Measurements from ENCODE around the gene TTC7B. TPM values are rescaled to one million over a fixed set of nuclear protein-coding genes. Genes with fewer than 3 reads are reported as not detected.

The TTC7B gene
- polyA plus RNA-seq, 1 donor from 2014 or later: 19.9 TPM

DNA sequence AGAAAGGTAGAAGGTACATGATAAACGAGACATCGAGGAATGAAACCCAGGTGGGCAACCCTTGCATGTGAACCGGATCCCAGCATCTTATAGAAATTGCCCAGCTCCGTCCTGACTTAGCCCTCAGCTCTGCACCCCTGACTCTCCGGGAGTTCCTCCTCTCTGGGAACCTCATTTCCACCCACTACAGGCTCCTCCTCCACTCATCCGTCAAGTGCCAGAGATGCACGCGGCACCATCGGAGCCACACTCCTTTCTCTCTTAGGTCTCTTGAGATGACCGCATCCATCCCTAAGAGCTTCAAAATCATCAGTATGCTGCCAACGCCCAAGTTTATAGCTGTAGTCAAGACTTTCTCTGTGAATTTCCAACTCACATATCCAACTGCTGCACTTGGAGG lies 84.7 kb downstream of the TTC7B start:
- no peak for TF ChIP-seq MXI1 (conservative IDR thresholded peaks at IDR 0.05; ENCODE audit: poor library complexity, severe bottlenecking)
- no peak for TF ChIP-seq POLR2AphosphoS5 (IDR thresholded peaks at IDR 0.05)
- TF ChIP-seq, protein P1, sequence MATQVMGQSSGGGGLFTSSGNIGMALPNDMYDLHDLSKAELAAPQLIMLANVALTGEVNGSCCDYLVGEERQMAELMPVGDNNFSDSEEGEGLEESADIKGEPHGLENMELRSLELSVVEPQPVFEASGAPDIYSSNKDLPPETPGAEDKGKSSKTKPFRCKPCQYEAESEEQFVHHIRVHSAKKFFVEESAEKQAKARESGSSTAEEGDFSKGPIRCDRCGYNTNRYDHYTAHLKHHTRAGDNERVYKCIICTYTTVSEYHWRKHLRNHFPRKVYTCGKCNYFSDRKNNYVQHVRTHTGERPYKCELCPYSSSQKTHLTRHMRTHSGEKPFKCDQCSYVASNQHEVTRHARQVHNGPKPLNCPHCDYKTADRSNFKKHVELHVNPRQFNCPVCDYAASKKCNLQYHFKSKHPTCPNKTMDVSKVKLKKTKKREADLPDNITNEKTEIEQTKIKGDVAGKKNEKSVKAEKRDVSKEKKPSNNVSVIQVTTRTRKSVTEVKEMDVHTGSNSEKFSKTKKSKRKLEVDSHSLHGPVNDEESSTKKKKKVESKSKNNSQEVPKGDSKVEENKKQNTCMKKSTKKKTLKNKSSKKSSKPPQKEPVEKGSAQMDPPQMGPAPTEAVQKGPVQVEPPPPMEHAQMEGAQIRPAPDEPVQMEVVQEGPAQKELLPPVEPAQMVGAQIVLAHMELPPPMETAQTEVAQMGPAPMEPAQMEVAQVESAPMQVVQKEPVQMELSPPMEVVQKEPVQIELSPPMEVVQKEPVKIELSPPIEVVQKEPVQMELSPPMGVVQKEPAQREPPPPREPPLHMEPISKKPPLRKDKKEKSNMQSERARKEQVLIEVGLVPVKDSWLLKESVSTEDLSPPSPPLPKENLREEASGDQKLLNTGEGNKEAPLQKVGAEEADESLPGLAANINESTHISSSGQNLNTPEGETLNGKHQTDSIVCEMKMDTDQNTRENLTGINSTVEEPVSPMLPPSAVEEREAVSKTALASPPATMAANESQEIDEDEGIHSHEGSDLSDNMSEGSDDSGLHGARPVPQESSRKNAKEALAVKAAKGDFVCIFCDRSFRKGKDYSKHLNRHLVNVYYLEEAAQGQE (IDR thresholded peaks at IDR 0.05; ENCODE audit: borderline replicate concordance): no peak
- no peak for TF ChIP-seq RAD21 (conservative IDR thresholded peaks at IDR 0.05)
- H3K4me3 ChIP-seq (ENCODE audit: low read length): no peak overlapping the region
- H3K9me2 ChIP-seq (ENCODE audit: insufficient read depth, low read length): no peaks in the 10 kb centered on the region
- no peak overlapping the region for H3K4me2 ChIP-seq (ENCODE audit: low read length)
- no peaks in the 10 kb centered on the region for H3K36me3 ChIP-seq (ENCODE audit: insufficient read depth, low read length)
- H2AFZ ChIP-seq (ENCODE audit: low read depth, low read length): no peak overlapping the region
- H4K20me1 ChIP-seq (ENCODE audit: insufficient read depth): no peaks in the 10 kb centered on the region
- no peaks in the 10 kb centered on the region for H3F3A ChIP-seq (ENCODE audit: insufficient read depth, low read length, poor library complexity, severe bottlenecking)
- no peaks in the 10 kb centered on the region for H3K9me3 ChIP-seq (ENCODE audit: low read length)
- H3K9ac ChIP-seq (ENCODE audit: low read length): no peak overlapping the region
- H3K27me3 ChIP-seq (ENCODE audit: insufficient read depth, low read depth, low read length): no peaks in the 10 kb centered on the region
- no peak overlapping the region for H3K27ac ChIP-seq (ENCODE audit: low read length)
- no peaks in the 10 kb centered on the region for H3K79me2 ChIP-seq (replicated peaks; ENCODE audit: insufficient read depth, low read length)

DNA sequence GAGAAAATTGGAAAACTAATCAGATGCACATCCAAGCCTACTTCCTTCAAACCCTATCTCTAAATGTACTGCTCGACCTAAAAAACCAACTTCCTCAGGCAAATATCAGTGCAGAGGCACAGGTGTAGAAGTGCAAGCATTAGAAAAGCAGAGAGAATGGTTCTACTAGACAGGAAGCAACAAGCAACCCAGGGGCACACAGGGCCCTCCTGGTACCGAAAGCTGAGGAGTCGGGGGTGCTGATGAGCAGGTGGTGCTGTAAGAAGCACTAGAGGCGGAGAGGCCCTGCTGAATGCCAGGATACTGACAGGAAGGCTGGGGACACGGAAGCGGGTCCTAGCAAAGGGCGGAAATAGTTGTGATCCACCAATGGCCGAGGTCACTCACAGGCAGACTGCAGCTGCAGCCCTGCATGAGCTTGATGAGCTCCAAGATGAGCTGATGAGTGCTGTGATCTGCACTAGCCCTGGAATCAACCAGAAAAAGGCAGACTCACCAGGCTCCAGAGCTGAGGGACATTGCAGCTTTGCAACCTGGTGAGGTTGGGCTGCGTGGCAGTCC lies 85.9 kb downstream of the TTC7B start:
- no peaks in the 10 kb centered on the region for H3F3A ChIP-seq (ENCODE audit: insufficient read depth, low read length, poor library complexity, severe bottlenecking)
- H3K4me3 ChIP-seq (ENCODE audit: low read length): no peak overlapping the region
- no peak for TF ChIP-seq RAD21 (conservative IDR thresholded peaks at IDR 0.05)
- TF ChIP-seq, protein P1 (IDR thresholded peaks at IDR 0.05; ENCODE audit: borderline replicate concordance): no peak
- no peak for TF ChIP-seq EZH2 (IDR thresholded peaks at IDR 0.05; ENCODE audit: borderline replicate concordance, insufficient read depth, low read length, poor library complexity, severe bottlenecking)
- TF ChIP-seq POLR2AphosphoS5 (IDR thresholded peaks at IDR 0.05): no peak
- TF ChIP-seq MXI1 (conservative IDR thresholded peaks at IDR 0.05; ENCODE audit: poor library complexity, severe bottlenecking): no peak
- TF ChIP-seq, protein P2, sequence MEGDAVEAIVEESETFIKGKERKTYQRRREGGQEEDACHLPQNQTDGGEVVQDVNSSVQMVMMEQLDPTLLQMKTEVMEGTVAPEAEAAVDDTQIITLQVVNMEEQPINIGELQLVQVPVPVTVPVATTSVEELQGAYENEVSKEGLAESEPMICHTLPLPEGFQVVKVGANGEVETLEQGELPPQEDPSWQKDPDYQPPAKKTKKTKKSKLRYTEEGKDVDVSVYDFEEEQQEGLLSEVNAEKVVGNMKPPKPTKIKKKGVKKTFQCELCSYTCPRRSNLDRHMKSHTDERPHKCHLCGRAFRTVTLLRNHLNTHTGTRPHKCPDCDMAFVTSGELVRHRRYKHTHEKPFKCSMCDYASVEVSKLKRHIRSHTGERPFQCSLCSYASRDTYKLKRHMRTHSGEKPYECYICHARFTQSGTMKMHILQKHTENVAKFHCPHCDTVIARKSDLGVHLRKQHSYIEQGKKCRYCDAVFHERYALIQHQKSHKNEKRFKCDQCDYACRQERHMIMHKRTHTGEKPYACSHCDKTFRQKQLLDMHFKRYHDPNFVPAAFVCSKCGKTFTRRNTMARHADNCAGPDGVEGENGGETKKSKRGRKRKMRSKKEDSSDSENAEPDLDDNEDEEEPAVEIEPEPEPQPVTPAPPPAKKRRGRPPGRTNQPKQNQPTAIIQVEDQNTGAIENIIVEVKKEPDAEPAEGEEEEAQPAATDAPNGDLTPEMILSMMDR (IDR thresholded peaks at IDR 0.05; ENCODE audit: poor library complexity, severe bottlenecking): no peak
- no peak for TF ChIP-seq SMC3 (conservative IDR thresholded peaks at IDR 0.05; ENCODE audit: poor library complexity)
- TF ChIP-seq TAF1 (IDR thresholded peaks at IDR 0.05; ENCODE audit: low read depth): no peak
- TF ChIP-seq EP300 (conservative IDR thresholded peaks at IDR 0.05; ENCODE audit: poor library complexity, severe bottlenecking): no peak
- H4K20me1 ChIP-seq (ENCODE audit: insufficient read depth): no peaks in the 10 kb centered on the region
- no peaks in the 10 kb centered on the region for H3K36me3 ChIP-seq (ENCODE audit: insufficient read depth, low read length)
- H3K79me2 ChIP-seq (replicated peaks; ENCODE audit: insufficient read depth, low read length): no peaks in the 10 kb centered on the region
- no peaks in the 10 kb centered on the region for H3K9me2 ChIP-seq (ENCODE audit: insufficient read depth, low read length)
- no peak overlapping the region for H3K9ac ChIP-seq (ENCODE audit: low read length)
- H3K4me2 ChIP-seq (ENCODE audit: low read length): no peak overlapping the region
- no peaks in the 10 kb centered on the region for H3K9me3 ChIP-seq (ENCODE audit: low read length)
- H2AFZ ChIP-seq (ENCODE audit: low read depth, low read length): no peak overlapping the region
- no peaks in the 10 kb centered on the region for H3K27me3 ChIP-seq (ENCODE audit: insufficient read depth, low read depth, low read length)
- H3K27ac ChIP-seq (ENCODE audit: low read length): no peak overlapping the region
